ENCODE data around the gene SALL2.
A peak's percentile ranks its signal among the peaks of the same experiment; 100 is the strongest.

SALL2 gene

DNA sequence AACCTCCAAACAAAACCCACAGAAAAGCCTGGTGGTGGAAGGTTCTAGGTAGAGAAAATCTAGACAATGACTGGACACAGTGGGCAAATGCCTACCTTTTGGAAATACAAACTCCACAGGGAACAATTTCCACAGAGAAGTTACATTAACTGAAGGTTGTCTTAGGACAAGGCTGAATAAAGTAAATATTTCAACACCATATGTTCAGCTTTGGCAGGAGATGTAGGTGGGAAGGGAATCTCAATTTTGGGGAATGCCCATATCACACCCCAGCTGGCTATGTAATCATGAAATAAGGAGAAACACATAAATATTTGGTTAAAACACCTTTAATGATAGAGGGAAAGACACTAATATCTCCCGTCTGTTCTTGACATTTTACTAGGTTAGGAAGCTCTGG is 5.4 kb downstream of the SALL2 start:
- H3K4me3 ChIP-seq (ENCODE audit: control insufficient read depth, low read depth, low read length) = no peak overlapping the region
- DNase-seq (ENCODE audit: low read depth) = no peak
- TF ChIP-seq, protein P1, sequence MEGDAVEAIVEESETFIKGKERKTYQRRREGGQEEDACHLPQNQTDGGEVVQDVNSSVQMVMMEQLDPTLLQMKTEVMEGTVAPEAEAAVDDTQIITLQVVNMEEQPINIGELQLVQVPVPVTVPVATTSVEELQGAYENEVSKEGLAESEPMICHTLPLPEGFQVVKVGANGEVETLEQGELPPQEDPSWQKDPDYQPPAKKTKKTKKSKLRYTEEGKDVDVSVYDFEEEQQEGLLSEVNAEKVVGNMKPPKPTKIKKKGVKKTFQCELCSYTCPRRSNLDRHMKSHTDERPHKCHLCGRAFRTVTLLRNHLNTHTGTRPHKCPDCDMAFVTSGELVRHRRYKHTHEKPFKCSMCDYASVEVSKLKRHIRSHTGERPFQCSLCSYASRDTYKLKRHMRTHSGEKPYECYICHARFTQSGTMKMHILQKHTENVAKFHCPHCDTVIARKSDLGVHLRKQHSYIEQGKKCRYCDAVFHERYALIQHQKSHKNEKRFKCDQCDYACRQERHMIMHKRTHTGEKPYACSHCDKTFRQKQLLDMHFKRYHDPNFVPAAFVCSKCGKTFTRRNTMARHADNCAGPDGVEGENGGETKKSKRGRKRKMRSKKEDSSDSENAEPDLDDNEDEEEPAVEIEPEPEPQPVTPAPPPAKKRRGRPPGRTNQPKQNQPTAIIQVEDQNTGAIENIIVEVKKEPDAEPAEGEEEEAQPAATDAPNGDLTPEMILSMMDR (conservative IDR thresholded peaks at IDR 0.05; ENCODE audit: control insufficient read depth, insufficient read depth, low read depth, low read length) = no peak

DNA sequence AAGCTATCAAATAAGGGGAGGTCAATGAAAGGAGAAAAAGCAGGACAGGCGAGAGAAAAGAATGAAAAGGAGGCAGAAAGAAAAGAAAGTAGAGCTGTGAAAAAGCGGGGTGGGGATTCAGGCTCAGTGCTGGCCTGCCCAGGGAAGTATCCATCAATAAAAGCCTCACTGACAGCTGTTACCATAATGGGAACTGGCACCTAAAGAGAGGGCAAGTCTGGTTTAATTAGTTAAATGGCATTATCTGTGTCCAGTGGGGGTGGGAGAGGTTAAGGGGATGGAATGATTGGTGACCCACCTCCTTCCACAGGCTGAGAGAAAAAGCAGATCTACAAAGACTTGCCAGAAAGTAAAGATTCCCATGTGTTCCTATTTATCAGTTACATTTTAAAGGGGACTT is 7.4 kb downstream of the SALL2 start:
- DNase-seq (ENCODE audit: low read depth) = no peak
- TF ChIP-seq, protein P1 (conservative IDR thresholded peaks at IDR 0.05; ENCODE audit: control insufficient read depth, insufficient read depth, low read depth, low read length) = no peak
- no peak overlapping the region for H3K4me3 ChIP-seq (ENCODE audit: control insufficient read depth, low read depth, low read length)

DNA sequence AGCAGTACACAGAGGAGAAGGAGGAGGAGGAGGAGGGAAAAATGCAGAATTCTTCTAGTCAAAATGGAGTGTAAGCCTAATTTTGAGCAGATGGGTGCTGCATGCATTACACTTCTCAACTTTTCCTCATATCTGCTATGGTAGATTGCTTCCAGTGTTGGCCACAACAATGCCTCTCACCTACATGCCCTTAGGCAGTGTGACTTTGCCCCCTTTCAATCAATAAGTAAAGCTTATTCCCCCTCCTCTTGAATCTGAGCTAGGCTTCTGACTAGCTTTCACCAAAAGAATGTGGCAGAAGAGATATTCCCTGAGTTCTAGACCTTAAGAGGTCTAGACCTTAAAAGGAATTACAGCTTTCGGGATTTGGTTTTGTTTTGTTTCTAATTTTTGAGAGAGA is 11.8 kb downstream of the SALL2 start:
- H3K4me3 ChIP-seq (ENCODE audit: control insufficient read depth, low read depth, low read length) = no peak overlapping the region
- DNase-seq (ENCODE audit: low read depth) = no peak
- TF ChIP-seq, protein P1 (conservative IDR thresholded peaks at IDR 0.05; ENCODE audit: control insufficient read depth, insufficient read depth, low read depth, low read length) = no peak

GRCh38 chr14:21510735-21511657 is 15.2 kb downstream of the SALL2 start, which contains the start of gene METTL3:
TSS of gene METTL3 (minus strand) at chr14:21511340. CDS start at chr14:21511223, 117 bp downstream.
- DNase-seq (ENCODE audit: low read depth) = peak; percentile 99
- H3K4me3 ChIP-seq (ENCODE audit: control insufficient read depth, low read depth, low read length) = peak within 1 kb of the TSS; percentile 97
- TF ChIP-seq, protein P1 (conservative IDR thresholded peaks at IDR 0.05; ENCODE audit: control insufficient read depth, insufficient read depth, low read depth, low read length) = no peak

- TF ChIP-seq, protein P1 (conservative IDR thresholded peaks at IDR 0.05; ENCODE audit: control insufficient read depth, insufficient read depth, low read depth, low read length) = no peak
- peak overlapping the region; percentile 97 for H3K4me3 ChIP-seq (ENCODE audit: control insufficient read depth, low read depth, low read length)
- DNase-seq (ENCODE audit: low read depth) = no peak
Observed at GRCh38 chr14:21509432-21510143, 16.6 kb downstream of the SALL2 start.

GRCh38 chr14:21506557-21506956 is 19.6 kb downstream of the SALL2 start:
- no peak overlapping the region for H3K4me3 ChIP-seq (ENCODE audit: control insufficient read depth, low read depth, low read length)
- no peak for DNase-seq (ENCODE audit: low read depth)
- TF ChIP-seq, protein P1 (conservative IDR thresholded peaks at IDR 0.05; ENCODE audit: control insufficient read depth, insufficient read depth, low read depth, low read length) = no peak
